GM21825 (cell line): ENCODE results near the gene TCP1.
"Not testable (repeated sequence)": the region's sequence is repeated elsewhere in the genome, so short reads cannot be mapped to it uniquely, and the experiment has no call there.

ENCODE experiments used
- ATAC-seq: cut with Tn5 transposase; IDR thresholded peaks from one replicate; pipeline ENCODE4 v1.9.1; 2021; ENCODE audit warnings: mild to moderate bottlenecking, moderate library complexity; ENCODE audit not compliant: unreplicated experiment

TCP1 gene

DNA sequence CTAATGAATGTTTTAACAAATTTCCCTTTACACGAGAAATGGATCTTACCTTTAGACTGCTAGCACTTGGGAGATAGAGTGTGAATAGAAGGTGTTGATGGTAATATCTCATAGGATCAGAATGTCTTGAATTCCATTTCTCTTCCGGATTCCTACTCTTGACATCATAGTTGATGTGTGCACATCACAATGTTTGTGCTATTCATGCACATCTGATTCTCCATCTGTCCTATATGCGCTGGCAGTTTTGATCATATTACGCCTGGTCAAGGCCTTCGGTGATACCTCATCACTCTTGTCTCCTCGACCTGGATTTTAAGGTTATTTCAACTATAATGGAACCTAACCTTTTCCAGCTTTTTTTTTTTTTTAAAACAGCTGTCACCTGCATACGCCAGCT, 44.3 kb downstream of the TCP1 start:
- no peak for ATAC-seq

DNA sequence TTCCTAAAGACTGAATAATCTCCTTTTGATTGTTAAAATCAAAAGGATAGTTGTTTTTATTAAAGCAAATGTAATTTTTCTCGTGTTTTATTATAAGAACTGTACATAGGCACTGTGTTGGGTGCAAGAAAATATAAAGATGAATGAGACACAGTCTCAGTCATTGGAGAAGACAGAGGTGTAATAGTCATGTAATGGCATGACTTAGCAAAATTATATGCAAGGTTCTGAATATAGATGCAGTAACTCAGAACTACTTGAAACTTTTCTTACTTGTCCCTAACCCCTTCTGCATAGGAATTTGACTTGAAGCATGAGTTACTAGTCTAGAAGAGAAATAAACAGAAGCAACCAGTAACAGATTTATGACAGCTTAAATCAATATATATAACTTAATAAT, 47.2 kb downstream of the TCP1 start:
- ATAC-seq, result no peak

DNA sequence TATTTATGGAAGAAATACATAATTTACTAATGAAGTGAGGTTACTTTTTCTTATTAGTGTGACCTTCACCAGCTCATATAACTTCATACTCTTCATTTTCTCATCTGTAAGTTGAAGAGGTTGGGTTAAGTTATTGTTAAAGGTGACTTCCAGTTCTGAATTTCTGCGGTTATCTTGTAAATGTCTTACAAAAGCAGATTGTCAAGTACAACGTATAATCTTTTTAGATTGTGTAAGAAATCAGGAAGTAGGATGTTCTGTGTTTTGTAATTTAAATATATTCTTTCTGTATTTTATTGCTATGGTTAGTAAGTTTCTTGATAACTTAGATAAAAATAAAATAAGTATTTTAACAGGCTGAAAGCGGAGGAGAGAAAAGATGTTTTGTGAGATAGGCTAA, 50.1 kb downstream of the TCP1 start:
- no peak for ATAC-seq

DNA sequence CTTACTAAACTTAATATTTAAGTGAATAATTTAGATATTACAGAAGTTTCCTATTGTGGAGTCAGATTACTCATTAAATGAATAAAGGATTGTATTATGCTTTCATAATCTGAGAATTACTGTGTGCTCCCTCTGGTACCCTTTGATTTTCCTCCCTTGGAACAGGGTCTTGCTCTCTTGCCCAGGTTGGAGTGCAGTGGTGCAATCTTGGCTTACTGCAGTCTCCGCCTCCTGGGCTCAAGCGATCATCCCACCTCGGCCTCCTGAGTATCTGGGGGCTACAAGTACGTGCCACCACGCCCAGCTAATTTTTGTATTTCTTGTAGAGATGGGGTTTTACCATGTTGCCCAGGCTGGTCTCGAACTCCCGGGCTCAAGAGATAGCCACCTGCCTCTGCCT, 52.5 kb downstream of the TCP1 start:
- ATAC-seq, result no peak

DNA sequence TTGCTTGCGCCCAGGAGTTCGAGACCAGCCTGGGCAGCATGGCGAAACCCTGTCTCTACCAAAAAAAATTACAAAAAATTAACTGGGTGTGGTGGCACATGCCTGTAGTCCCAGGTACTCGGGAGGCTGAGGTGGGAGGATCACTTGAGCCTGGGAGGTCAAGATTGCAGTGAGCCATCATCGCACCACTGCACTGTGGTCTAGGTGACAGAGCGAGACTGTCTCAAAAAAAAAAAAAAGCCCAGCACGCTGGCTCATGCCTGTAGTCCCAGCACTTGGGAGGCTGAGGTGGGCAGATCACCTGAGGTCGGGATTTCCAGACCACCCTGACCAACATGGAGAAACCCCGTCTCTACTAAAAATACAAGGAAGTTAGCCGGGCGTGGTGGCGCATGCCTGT, 56.0 kb downstream of the TCP1 start:
- not testable (repeated sequence) for ATAC-seq

DNA sequence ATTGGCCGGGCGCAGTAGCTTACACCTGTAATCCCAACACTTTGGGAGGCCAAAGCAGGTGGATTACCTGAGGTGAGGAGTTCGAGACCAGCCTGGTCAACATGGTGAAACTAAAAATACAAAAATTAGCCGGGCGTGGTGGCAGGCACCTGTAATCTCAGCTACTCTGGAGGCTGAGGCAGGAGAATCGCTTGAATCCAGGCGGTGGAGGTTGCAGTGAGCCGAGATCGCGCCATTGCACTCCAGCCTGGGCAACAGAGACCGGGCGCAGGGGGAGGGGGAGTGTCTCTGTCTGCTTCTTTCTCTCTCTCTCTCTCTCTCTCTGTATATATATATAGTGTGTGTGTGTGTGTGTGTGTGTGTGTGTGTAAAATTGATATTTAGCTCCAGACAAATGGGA, 56.9 kb downstream of the TCP1 start:
- ATAC-seq, result not testable (repeated sequence)

DNA sequence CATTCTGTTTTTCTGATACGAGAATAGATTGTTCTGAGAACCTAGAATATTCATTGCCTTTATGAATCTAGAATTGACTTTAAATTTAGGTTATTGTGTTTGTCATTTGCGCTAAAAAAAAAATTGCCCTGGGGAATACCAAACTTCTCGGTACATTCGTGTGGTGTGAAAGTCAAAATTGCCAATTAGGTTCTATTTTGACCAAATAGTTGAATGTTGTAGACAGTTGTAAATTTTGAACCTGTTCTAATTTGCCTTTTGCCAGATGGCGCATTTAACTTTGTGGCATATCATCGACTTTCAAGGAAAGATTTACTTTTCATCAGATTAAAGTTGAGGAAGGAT, 59.1 kb downstream of the TCP1 start:
- ATAC-seq, result no peak

DNA sequence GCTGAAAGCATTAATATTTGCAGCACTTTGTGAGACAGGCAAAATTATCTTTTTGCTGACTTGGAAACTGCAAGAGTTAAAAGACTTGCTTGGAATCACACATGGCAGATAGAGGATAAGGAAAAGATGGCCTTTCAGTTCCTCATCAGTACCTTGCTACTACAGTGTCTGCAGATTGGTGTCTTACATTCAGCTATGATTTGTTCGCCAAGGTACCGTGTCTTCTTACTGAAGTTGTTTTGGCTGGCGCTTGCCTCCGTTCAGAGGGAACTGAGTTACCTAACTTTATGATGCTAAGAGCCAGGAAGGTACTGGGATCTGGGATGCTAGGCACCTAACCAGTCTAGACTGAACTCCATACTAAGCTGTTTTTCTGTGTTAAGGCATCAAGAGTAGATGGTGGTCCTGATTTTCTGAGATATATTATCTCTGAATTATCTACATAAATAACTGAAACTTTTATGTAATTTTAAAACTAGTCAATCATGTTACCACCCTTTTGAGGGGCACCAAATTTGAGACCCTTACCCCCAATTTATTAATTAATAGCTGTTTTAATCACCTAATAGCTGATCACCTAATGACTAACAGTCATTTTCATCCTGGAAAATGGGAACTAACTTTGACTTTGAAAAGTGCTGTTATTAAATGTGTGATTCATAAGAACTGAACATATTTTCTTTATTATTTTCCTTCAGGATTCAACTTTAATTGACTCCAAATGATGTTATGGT, 59.6 kb downstream of the TCP1 start:
- ATAC-seq, result no peak

DNA sequence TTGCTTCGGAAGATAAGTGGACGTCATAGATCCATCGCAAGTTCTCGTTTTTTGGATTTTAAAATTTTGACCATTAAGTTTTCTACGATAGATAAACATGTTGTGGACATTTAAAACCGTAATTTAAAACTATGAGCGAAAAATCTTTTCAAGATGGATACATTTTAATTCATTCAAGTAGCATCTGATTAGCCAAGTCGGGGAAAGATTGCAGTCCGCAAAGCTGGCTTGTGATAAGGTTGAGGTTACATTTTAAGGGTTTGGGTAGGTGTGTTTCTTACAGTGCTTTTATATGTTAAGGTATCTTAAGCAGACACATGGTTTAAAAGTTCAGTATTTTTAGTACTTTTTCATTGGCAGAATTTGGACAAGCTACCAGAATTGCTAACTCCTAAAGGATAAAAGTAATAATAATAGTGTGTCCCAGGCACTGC, 60.9 kb downstream of the TCP1 start:
- no peak for ATAC-seq
